RPMI8226 (cell line): ENCODE data around the gene SLC35A2.

Experiments used
- DNase-seq: peaks from one replicate; pipeline ENCODE4 v3.0.0-alpha.2; 2015

The SLC35A2 gene

DNA sequence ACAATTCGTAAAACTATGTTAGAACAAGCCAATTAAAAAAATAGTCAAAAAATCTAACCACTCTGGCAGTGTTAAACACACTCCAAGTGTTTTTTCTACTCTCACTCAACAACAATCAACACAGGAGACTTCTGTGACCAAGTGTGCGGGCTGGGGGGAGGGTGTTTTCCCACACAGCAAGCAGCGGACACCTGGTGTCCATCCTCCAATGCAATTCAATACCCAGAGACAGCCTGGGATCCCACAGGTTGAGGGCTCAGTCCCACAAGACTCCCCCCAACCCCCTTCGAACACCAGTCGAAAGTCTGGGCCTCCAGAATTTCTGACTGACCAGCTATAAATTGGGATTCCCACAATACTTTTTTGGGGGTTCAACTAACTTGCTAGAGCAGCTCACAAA lies 15.7 kb upstream of the SLC35A2 start:
- DNase-seq = no peak

DNA sequence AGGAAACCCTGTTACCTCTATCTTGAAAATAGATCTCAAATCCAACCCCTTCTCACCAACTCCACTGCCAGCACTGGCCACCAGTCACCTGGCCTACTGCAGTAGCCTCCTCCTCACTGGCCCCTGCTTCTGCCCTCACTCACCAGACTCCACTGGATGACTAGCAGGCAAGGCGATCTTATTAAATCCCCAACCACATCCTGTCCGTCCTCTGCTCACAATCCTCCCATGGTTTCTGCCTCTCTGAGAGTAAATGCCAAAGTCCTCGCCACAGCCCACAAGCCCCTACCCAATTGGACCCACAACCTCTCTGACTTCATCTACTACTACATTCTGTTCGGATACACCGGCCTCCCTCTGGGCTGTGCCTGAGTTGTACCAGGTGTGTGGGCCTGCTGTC lies 12.8 kb upstream of the SLC35A2 start:
- no peak for DNase-seq

DNA sequence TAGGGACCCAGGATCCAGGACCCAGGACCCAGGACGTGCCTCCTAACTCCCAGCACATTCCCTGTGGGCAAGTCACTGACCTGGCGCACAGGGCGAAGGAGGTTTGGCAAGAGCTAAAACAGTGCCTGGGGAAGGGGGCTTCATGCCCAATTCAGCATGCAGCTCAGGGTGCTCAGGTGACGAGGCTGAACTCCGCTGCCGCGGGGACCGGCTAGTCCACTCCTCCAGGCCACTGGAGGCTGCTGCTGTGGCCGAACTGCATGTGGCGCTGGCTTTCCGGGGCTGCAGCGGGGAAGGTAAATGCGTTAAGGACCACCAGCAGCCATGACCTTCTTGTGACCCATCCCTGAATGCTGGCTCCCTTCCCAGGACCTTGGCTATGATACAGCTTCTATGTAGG lies 12.3 kb upstream of the SLC35A2 start:
- DNase-seq = no peak

DNA sequence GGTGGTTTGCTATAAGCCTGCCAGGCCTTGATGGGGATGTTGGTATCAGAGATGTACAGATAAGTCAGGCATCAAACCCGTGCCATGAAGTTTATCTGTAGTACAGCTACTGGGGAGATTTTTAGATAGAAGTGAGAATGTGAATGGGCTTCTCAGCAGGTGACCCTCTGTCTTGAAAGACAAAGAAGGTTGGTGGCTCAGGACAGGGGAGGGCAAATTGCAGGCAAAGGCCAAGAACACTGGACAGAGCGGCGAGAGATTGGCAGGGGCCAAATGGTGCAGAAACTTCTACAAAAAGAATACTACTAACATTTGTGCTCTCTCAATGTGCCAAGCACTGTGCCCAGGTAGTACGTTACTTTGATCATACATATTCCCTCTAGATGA lies 9.3 kb upstream of the SLC35A2 start:
- no peak for DNase-seq

DNA sequence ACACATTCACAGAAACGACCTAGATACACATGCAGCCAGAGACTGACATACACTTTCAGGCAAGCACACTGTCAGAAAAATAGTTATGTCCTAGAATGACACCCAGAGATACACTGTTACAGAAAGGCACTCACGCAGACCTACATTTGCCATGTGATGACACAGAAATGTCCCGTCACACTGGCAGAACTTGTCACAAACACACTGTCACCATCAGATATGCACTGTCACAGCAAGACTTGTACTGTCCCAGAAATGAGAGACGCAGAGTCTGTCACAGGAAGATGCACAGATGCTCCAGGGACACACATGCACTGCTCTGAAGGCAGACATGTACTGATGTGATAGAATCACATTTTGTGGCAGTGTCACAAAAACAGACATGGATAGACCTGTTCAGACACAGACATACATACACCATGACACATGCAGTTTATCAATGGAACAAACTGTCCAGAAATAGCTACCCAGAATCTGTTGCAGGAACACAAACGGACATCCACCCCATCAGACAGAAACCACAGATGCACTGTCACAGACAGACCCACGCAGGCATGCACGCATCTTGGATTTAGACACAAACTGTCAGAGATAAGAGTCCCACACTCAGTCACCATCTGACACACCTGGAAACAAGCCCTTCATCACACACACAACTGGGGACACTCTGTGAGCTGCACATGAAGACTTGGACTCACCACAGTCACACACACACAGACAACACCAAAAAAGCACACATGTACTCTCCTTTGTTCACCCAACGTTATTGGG lies 8.7 kb upstream of the SLC35A2 start:
- no peak for DNase-seq

DNA sequence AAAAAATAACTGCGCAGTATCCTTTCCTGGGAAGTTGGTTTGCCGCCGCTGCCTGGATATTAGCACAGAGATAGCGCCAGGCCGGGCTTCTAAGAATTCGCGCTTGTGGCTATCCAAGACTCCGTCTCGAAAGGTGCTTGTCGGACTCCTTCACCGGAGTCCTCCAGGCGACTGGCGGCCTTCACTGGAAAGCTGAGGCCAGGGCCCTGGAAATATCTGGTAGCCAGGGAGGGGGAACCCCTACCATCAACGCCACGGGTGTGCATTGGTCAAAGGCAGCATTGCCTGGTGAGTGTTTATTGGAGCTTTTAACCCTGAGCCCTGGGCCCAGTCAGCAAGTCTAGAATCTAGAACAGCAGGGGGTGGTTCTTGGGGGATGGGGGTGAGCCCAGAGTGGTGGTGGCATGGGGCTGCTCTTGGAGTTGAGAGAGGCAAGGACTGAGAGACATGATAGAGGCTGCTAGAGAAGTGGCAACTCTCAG lies 8.0 kb upstream of the SLC35A2 start:
- DNase-seq = peak; percentile 71

DNA sequence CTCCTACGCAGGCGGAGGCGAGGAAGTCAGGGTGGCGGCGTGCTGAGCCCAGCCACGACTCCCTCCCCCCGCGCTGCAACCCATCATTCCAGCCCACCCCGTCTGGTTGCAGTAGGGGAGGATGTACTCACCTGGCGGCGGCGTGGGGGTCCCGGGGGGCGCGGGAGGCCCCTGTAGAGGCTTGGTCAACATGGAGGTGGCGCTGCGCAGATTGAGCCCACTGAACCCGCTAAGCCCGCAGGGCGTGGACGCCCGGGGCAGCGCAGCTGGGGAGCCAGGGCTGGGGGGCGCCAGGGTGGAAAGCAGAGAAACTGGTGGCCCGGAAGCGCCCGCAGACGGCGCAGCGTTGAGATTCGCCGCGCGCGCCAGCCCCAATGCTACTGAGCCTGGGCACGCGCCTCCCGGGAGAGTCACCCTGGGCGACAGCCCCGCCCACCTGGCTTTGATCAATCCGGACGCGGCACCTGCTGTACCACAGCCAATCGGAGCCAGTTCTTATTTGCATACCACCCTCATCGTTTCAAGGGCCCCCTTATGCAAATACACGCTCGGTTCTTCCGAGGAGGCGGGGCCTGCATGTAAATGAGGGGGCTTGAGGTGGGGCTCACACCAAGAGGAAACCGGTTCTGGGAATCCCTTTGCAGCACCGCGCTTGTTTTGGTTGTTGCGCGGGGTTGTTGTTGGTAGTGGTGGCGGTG lies 7.3 kb upstream of the SLC35A2 start, which contains the start of gene PIM2:
Gene PIM2 (minus strand): TSS at position 382 of the 698 bp plus-strand sequence. CDS start 190 bp downstream, at position 192.
- DNase-seq = peak; percentile 96

DNA sequence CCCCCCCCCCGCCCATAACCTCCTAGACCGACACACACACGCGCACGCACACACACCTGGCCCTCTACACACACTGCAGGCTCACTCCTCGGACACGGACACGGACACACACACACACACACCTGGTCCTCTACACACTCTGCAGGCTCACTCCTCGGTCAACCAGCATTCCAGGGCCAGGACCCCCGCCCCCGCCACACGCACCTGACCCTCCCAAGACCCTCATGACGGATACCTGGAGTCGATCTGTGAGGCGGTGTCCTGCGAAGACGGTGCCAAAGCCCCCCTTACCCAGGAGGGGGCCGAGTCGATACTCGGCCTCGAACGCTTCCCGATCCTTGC lies 6.8 kb upstream of the SLC35A2 start:
- DNase-seq = no peak

DNA sequence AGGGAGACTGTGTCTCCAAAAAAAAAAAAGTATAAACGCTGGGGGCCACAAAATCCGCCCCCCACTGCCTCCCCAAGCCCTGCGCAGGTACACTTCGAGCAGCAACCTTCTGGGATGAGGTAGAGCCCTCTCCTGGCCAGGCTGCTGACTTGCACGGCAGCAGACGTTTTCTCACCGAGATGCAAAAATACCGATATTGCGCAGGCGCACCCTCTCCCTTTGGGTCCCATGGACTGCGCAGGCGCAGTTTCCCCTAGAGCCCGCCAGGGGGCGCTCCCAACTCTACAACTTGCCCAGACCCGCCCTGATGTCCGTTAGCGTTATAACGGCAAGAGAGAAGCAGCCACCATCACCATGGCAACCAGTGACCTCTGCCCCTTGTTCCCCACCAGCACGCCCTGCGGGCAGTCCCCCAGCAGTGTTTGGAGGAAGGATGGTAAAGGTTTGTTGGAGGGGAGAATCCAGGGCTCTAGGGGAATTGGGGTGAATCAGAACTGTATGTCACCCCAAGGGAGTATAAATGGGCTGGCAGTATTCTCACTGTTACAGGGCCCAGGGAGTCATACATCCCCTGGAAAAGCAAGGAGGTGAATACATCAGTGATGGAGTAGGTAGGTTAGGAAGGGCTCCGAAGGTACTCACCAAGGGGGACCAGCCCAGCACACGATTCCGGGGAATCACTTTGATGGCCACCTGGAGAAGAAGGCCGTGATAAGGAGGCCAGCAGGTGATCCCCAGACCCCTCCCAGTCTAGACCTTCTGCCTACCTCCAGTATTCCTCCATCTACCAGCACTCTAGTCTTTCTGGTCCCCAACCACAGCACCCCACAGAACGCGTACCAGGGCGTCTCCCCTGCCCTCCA lies 5.9 kb upstream of the SLC35A2 start:
- peak; percentile 93 for DNase-seq

DNA sequence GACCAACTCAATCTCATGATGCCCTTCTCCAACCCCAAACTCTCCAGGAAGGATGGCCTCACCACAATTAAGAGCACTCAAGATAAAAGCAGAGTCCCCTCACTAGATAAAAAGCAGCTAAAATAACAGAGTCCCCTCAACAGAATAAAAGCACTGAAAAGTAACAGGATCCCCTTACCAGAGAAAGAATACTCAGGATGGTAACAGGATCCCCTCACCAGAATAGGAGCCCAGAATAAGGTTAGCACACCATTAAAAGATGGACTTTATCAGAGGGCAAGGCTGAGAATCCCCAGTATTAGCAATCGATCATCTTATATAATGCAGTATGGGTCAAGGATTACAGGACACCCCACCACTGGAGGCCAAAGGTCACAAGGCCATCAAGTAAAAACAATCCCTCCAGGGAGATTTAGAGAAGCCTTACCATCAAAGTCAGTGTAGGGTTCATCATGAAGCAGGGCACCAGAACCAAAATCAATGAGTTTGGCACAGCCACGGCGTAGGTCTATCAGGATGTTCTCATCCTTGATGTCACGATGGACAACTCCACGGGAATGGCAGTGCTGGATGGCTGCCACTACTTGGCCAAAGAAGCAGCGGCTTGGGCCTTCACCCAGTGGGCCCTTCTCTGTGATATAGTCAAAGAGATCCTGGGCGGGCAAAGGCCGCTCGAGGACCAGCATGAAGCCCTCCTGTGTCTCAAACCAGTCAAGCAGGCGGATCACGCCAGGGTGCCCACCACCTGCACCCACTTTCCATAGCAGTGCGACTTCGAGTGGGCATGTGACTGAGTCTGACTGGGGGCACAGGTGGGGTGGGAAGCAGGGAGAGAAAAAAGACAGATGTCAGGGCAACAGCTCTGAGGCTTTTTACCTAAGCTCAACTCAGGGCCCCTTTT lies 3.4 kb upstream of the SLC35A2 start:
- DNase-seq = no peak

DNA sequence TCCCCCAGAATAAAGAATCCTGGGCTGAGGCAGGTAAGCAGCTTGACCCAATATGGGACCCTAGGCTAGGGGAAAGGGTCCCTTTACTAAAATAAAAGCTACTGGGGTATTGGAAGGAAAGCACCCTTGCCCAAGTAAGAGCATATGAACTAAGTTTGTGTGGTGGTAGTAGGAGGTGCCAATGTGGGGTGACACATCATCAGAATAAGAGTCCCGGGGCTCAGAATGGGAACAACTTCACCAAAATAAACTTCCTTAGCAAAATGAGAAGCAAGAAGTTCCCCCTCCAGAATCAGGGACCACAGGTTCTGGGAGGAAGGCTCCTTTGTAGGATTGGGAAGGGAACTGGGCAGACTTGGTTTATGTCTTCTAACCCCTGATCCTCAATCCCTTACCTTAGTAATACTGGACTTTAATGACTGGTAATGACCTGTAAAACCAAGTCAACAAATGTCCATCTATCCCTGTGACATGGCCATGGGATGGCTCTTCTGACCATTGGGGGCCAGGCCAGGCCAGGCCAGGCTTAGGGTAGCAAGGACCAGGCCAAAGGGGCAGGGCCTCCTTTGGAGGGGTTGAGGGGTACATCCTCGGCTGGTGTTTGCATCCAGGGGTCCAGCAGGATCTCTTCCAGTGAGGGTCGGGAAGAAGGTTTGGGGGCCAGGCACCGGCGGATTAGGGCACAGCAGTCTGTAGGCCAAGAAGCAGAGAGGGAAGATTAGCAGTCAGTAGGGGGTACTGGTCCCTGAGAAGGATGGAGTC lies 2.3 kb upstream of the SLC35A2 start:
- no peak for DNase-seq

DNA sequence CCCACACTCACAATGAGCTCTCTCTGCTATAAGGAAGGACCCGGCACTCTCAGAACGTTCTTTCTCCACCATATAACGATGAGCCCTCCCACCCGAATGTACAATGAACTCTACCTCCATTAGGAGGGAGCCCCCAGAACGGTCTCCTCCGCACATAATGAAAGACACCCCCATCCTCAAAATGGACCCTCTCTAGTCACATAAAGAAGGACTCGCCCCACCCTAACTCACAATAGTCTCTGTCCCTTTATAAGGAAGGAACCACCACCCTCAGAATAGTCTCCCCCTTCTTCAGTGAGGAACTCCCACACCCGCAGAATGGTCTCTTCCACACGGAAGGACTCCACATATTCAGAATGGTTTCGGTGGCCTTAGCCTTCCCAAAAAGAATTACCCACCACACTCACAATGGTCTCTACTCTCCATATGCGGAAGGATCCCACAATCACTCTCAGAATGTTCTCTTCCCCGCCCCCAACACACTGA lies 477 bp downstream of the SLC35A2 start:
- peak; percentile 59 for DNase-seq

DNA sequence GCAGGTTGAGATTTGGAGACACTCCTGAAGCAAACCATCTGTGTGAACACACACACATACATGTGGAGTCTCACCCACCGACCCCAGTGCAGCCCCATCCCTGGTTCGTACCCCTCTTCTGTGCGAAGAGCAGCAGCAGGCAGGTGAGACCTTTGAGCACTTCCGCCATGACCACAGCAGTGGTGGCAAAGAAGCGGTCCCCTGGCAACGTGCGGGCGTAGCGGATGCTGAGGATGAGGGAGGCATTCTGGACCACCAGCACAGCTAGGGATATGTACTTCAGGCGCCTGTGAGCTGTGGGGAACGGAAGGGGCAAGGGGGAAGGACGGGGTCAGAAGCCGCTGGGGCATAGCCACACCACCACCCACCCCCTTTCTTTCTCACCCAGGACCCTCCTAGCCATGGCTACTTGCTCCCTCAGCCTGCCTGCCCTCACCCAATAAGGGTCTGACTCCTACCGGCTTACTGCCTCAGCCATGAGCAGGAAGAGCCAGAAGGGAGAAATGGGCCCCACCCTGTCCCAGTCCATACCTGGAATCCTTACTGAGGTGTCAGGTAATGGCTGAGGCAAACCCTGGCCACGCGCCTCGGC lies 1.6 kb downstream of the SLC35A2 start:
- no peak for DNase-seq

DNA sequence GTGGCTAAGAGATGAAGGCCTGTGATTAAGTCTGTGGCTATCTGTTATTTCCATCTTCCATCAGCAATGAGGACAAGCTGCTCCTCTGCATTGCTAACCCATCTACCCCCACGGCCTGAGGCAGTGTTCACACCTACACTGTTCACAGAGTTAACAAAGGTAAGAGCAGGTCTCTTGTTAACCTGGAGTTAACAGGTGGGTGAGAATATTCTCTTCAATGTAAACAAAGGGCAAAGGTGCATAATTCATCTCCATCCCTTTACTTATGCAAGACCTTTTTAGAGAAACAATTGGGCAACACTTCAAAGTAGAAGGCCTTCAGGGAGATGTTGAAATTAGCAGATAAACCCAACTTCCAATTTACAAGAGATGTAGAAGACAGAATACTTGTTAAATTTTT lies 2.8 kb downstream of the SLC35A2 start:
- DNase-seq = no peak

DNA sequence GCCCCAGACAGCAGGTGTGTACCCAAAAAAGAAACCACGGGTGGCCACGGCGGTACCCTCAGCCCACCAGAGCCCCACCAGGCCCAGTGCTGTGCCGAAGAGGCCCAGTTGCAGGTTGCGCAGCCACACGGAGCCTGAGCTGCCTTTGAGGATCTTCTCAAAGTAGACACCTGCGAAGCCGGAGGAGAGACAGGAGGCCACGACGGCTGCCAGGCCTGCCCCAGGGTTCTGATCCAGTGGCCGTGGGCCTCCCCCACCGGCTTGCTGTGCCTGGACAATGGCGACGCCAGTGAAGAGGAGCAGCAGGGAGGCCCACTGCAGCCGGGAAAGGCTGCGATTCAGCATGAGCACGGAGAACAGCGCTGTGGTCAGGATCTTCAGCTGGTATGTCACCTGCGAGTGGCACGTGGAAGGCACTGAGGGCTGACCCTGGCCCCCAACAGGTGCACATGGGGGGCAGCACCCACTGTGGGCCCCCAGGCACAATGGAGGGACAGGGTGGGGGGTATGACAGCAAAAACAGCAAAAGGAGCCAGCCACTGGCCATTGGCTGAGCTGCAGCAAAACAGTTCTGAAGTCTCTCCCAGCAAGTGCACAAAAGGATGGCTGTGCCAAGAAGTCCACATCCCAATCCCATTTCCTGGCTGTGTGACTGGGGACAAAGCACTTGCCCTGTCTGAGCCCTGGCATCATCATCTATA lies 6.2 kb downstream of the SLC35A2 start:
- no peak for DNase-seq

DNA sequence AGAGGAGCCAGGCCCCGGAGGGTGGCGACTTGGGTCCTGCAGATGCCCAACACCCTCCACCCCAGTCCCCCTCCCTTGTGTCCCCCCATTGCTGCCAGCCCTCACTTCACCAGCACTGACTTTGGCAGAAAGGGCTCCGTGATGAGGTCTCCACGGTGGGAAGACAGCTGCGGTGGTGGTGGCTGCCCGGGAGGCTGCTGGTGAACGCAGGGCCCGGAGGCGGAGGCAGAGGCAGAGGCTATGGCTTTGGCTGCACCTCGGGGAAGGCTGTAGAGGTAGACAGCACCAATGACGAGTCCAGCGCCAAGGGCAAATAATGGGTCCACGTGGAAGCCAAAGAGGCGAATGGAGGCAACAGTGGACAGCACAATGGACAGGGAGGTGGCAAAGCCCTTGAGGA lies 6.8 kb downstream of the SLC35A2 start:
- no peak for DNase-seq

DNA sequence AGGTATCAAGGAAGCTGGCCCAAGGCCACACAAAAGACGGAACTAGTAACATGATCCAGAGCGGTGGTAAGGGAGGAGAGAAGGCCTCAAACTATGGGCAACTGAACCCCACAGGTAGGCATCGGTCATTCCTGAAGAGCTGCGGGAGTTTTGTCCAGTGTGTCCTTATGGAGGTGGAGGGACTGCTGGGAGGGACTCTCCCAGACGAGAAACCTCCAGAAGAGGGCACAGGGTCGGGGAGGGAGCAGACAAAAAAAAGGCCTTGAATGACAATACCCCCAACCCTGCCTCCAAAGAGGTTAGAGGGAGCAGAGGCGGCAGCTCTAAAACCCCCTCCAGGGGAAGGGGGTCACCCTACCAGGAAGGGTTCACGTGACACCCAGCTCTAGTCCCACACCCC lies 7.3 kb downstream of the SLC35A2 start:
- no peak for DNase-seq

DNA sequence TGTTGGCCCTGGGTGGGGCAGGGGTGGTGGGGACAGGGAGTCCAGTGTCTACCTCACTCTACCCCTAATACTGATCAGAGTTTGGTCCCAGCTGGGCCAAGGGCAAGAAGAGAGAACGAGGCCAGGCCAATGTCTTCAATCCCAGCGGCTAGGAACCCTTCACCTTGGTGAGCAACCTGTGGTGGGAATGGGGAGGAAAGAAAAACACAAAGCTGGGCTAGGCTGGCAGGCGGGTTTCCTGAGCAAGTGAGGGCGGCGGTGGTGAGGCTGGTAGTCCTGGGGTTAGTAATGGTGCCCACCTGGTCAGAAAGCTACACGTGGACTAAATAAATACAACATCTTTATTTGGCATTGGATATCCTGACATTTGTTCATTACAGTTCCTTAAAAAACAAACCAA lies 8.2 kb downstream of the SLC35A2 start:
- DNase-seq = no peak

DNA sequence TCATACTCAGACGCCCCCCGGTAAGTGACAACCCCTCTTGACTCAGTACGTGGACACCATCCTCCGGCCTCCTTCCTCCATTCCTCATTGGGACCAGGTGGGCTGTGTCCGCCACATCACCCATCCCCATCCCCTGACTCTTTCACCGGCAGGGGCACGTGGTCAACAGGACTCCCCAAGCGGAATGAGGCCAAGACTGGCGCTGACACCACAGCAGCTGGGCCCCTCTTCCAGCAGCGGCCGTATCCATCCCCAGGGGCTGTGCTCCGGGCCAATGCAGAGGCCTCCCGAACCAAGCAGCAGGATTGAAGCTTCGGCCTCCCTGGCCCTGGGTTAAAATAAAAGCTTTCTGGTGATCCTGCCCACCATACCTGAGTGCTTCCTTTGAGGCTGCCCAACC lies 8.7 kb downstream of the SLC35A2 start:
- DNase-seq = no peak

DNA sequence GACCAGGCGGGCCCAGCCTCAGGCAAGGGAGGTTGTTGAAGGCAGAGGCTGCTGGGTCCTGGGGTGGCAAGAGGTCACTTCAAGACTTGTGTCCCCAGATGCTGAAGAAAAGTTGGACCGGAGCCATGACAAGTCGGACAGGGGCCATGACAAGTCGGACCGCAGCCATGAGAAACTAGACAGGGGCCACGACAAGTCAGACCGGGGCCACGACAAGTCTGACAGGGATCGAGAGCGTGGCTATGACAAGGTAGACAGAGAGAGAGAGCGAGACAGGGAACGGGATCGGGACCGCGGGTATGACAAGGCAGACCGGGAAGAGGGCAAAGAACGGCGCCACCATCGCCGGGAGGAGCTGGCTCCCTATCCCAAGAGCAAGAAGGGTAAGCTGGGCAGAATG lies 9.3 kb downstream of the SLC35A2 start:
- no peak for DNase-seq
